ENCODE results near the gene LRRN4CL. TPM values are rescaled to one million over a fixed set of nuclear protein-coding genes. Genes with fewer than 3 reads are reported as not detected.

LRRN4CL gene
- total and polyA plus RNA-seq, 7 donors, result 1.8 to 4.8 (median 3.0) TPM

GRCh38 chr11:62709247-62710000, 20.1 kb upstream of the LRRN4CL start:
- DNase-seq (peak; percentile 97 to 99), ATAC-seq (peak; percentile 84 to 88 (median 86))
- H3K27me3 ChIP-seq (ENCODE audit: insufficient read depth in 3 of 3, low read length in 2 of 3), result no peaks in the 10 kb centered on the region
- intact Hi-C loops (cut with DNase I), result no loop called here
- no peaks in the 10 kb centered on the region for H3K9me3 ChIP-seq
- peaks cover 57% of the 10 kb centered on the region for H3K4me1 ChIP-seq
- no peak for TF ChIP-seq CTCF (IDR thresholded peaks at IDR 0.05)
- peak overlapping the region; percentile 99 for H3K27ac ChIP-seq
- WGBS, 3 donors, result 0% methylated on average over 47 of the region's 47 CpGs
- H3K4me3 ChIP-seq, result peak overlapping the region; percentile 92
- H3K36me3 ChIP-seq (ENCODE audit: insufficient read depth in 1 of 2, low read depth in 1 of 2), result peaks cover 0 to 46% of the 10 kb centered on the region in 2 donors

GRCh38 chr11:62708793-62709192, 19.5 kb upstream of the LRRN4CL start:
- peak overlapping the region; percentile 99 for H3K27ac ChIP-seq
- peaks cover 57% of the 10 kb centered on the region for H3K4me1 ChIP-seq
- peaks cover 0 to 40% of the 10 kb centered on the region in 2 donors for H3K36me3 ChIP-seq (ENCODE audit: insufficient read depth in 1 of 2, low read depth in 1 of 2)
- TF ChIP-seq CTCF (IDR thresholded peaks at IDR 0.05), result no peak
- H3K27me3 ChIP-seq (ENCODE audit: insufficient read depth in 3 of 3, low read length in 2 of 3), result no peaks in the 10 kb centered on the region
- WGBS, 3 donors, result 1 to 8% (median 5%) methylated on average over 7 of the region's 7 CpGs
- peak overlapping the region; percentile 92 for H3K4me3 ChIP-seq
- DNase-seq (no peak), ATAC-seq (peak in 1 of 4 donors; percentile 2)
- intact Hi-C loops (cut with DNase I), result no loop called here
- H3K9me3 ChIP-seq, result no peaks in the 10 kb centered on the region

GRCh38 chr11:62708392-62708791, 19.1 kb upstream of the LRRN4CL start:
- H3K4me1 ChIP-seq, result peaks cover 53% of the 10 kb centered on the region
- 69 to 71% (median 71%) methylated on average over 5 of the region's 5 CpGs for WGBS, 3 donors
- no peak for DNase-seq
- intact Hi-C loops (cut with DNase I), result no loop called here
- H3K9me3 ChIP-seq, result no peaks in the 10 kb centered on the region
- TF ChIP-seq CTCF (IDR thresholded peaks at IDR 0.05), result no peak
- no peak for ATAC-seq
- H3K4me3 ChIP-seq, result peak overlapping the region; percentile 92
- H3K36me3 ChIP-seq (ENCODE audit: insufficient read depth in 1 of 2, low read depth in 1 of 2), result peaks cover 0 to 36% of the 10 kb centered on the region in 2 donors
- no peaks in the 10 kb centered on the region for H3K27me3 ChIP-seq (ENCODE audit: insufficient read depth in 3 of 3, low read length in 2 of 3)
- peak overlapping the region; percentile 99 for H3K27ac ChIP-seq

GRCh38 chr11:62707277-62707861, 18.0 kb upstream of the LRRN4CL start, which contains the start of the genes BSCL2 and GNG3:
Gene BSCL2 (minus strand): TSS chr11:62707424. CDS start chr11:62707195, 229 bp downstream.
Gene GNG3 (plus strand): TSS chr11:62707676. CDS start chr11:62708296, 620 bp downstream.
- H3K36me3 ChIP-seq (ENCODE audit: insufficient read depth in 1 of 2, low read depth in 1 of 2), result peaks cover 0 to 30% of the 10 kb centered on the region in 2 donors
- H3K9me3 ChIP-seq, result no peaks in the 10 kb centered on the region
- peak within 1 kb of the TSS; percentile 99 for H3K27ac ChIP-seq
- H3K4me1 ChIP-seq, result peaks cover 47% of the 10 kb centered on the region
- intact Hi-C loops (cut with DNase I), result no loop called here
- no peaks in the 10 kb centered on the region for H3K27me3 ChIP-seq (ENCODE audit: insufficient read depth in 3 of 3, low read length in 2 of 3)
- H3K4me3 ChIP-seq, result peak within 1 kb of the TSS; percentile 92
- 76 to 92% (median 82%) methylated on average over 8 to 10 of the region's 10 CpGs for WGBS, 3 donors
- ATAC-seq (no peak), DNase-seq (no peak)
- TF ChIP-seq CTCF (IDR thresholded peaks at IDR 0.05), result no peak
